ENCODE measurements around the gene CSTF2T.

Gene CSTF2T

DNA sequence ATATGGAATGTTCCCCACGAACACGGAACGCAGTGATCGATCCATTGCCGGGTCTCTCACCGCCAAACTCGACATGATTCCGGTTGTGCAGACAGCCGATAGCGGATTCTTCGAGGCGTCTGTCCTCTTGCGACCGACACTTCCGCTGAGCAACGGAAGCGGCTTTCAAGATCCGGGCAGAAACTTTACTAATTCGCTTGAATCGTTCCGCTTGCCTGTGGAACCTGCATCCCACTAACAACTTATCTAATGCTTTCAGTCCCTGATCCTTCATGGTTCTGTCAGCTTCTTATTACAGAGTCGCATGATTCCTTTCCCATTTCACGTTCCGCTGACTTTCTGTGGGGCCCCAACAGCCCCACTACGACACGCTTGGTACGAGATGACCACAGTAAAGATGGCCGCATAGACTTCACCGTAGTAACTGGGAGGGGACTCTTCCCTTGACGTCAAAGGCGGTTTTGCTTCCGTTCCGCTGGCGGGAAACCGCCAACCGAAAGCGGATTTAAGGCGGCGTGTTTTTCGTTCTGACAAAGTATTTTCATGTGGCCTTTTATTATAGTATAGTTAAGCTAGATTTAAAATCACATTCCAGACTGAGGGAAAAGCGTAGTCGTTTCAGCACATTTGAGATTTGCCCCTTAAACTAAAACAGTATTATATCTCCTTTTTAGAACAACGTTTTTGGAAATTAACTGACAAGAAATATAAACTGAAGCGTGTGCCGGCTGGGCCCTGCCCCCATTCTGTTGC lies at the start of gene CSTF2T:
Gene CSTF2T, minus strand, starts transcription at position 121 of the 753 bp plus-strand sequence. Its CDS starts 46 bp downstream, at position 75.
- TF ChIP-seq, protein P1, sequence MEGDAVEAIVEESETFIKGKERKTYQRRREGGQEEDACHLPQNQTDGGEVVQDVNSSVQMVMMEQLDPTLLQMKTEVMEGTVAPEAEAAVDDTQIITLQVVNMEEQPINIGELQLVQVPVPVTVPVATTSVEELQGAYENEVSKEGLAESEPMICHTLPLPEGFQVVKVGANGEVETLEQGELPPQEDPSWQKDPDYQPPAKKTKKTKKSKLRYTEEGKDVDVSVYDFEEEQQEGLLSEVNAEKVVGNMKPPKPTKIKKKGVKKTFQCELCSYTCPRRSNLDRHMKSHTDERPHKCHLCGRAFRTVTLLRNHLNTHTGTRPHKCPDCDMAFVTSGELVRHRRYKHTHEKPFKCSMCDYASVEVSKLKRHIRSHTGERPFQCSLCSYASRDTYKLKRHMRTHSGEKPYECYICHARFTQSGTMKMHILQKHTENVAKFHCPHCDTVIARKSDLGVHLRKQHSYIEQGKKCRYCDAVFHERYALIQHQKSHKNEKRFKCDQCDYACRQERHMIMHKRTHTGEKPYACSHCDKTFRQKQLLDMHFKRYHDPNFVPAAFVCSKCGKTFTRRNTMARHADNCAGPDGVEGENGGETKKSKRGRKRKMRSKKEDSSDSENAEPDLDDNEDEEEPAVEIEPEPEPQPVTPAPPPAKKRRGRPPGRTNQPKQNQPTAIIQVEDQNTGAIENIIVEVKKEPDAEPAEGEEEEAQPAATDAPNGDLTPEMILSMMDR (IDR thresholded peaks at IDR 0.05; ENCODE audit: extremely low read depth, insufficient read depth, missing control alignments): no peak
- in situ Hi-C loops (cut with MboI; ENCODE audit: low pct_unique_long_range_greater_than_20kb, low sequenced_read_pairs, unreplicated experiment): no loop called here
- DNase-seq (ENCODE audit: low spot score): peak; percentile 39

- in situ Hi-C loops (cut with MboI; ENCODE audit: low pct_unique_long_range_greater_than_20kb, low sequenced_read_pairs, unreplicated experiment): no loop called here
- TF ChIP-seq, protein P1 (IDR thresholded peaks at IDR 0.05; ENCODE audit: extremely low read depth, insufficient read depth, missing control alignments): no peak
- no peak for DNase-seq (ENCODE audit: low spot score)
Observed at GRCh38 chr10:51748959-51749358, 49.6 kb upstream of the CSTF2T start.

GRCh38 chr10:51747216-51747615 lies 47.8 kb upstream of the CSTF2T start:
- TF ChIP-seq, protein P1 (IDR thresholded peaks at IDR 0.05; ENCODE audit: extremely low read depth, insufficient read depth, missing control alignments): no peak
- in situ Hi-C loops (cut with MboI; ENCODE audit: low pct_unique_long_range_greater_than_20kb, low sequenced_read_pairs, unreplicated experiment): no loop called here
- no peak for DNase-seq (ENCODE audit: low spot score)

DNA sequence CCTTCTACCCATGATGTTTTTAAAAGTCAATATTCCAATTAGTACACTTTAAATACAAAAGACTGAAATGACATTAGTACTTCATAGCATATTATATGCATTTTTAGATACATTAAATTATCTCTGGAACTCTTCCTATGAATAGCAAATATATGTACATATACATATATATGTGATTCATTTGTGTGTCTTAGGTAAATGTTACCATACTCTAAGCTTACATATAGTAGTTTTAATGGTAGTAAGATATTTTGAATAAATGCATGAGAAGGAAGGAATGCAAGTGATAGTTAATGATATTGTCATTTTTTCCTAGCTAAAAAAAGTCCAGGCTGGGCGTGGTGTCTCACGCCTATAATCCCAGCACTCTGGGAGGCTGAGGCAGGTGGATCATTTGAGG lies 46.0 kb upstream of the CSTF2T start:
- in situ Hi-C loops (cut with MboI; ENCODE audit: low pct_unique_long_range_greater_than_20kb, low sequenced_read_pairs, unreplicated experiment): no loop called here
- TF ChIP-seq, protein P1 (IDR thresholded peaks at IDR 0.05; ENCODE audit: extremely low read depth, insufficient read depth, missing control alignments): no peak
- no peak for DNase-seq (ENCODE audit: low spot score)

GRCh38 chr10:51744235-51745000 lies 45.0 kb upstream of the CSTF2T start:
- TF ChIP-seq, protein P1 (IDR thresholded peaks at IDR 0.05; ENCODE audit: extremely low read depth, insufficient read depth, missing control alignments): no peak
- in situ Hi-C loops (cut with MboI; ENCODE audit: low pct_unique_long_range_greater_than_20kb, low sequenced_read_pairs, unreplicated experiment): no loop called here
- no peak for DNase-seq (ENCODE audit: low spot score)

DNA sequence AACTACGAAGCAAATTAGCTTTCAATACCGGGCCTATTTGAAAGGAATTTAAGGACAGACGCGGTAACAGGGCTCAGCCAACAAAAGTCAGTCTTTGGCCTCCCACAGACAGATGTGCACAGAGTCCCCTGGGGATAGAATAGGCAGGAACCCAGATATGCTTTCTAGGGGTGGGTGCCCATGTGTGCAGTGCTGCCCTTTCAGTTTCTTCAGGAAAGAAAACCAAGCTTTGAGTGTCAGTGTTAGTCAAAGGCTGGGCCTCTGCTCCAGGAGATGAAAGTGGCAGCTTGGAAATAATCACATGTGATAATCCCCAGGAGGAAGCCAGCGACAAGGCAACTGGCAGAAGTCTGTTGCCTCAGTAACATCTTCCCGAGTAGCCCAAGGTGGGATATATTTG lies 43.8 kb upstream of the CSTF2T start:
- in situ Hi-C loops (cut with MboI; ENCODE audit: low pct_unique_long_range_greater_than_20kb, low sequenced_read_pairs, unreplicated experiment): no loop called here
- TF ChIP-seq, protein P1 (IDR thresholded peaks at IDR 0.05; ENCODE audit: extremely low read depth, insufficient read depth, missing control alignments): no peak
- no peak for DNase-seq (ENCODE audit: low spot score)
